Measurements from ENCODE around the gene PAWR. TPM values are rescaled to one million over a fixed set of nuclear protein-coding genes. Genes with fewer than 3 reads are reported as not detected.
"Not testable (repeated sequence)": the region's sequence is repeated elsewhere in the genome, so short reads cannot be mapped to it uniquely, and the experiment has no call there.

PAWR gene
- total RNA-seq, 1 donor from 2014 or later, result 55.9 TPM

DNA sequence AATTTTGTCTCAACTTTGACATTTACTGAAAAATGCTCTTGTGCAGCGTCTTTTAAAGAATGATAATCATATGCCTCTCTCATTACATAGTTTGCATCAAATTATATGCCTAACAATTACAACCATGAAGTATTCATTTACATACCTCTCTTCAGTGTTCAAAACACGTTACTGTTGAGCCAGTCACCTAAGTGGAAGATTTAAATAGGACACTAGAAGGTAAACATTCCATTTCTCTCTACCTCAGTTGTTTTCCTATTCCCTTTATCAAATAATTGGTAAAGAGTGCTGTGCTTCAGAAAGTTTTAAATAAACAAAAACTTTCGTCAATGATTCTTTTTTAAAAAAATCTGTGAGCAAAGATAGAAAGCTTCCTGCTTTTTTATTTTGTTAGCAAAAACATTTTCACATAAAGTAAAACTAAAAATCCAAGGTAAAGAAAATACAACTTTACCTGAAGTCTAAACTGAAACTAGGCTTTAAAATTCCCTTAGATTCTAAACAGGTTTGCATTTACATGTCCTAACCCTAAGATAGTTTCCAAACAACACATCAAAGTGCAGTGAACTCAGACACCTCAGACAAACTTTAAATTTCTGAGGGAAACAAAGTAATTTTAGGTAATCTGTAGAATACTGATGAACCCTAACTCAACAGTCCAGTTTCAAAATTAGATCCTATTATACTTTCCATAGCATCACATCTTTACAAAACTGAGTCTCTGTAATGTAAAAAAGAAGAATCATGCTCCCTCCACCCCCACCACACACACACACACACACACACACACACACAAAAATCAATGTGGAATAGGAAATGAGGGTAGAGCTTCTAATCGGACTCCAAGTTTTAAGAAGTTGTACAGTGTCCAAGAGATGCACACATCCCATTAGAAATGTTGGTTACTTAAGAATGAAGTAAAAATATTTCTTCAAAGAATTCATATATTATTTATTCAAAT is 46.2 kb downstream of the PAWR start:
- no peak for ATAC-seq

DNA sequence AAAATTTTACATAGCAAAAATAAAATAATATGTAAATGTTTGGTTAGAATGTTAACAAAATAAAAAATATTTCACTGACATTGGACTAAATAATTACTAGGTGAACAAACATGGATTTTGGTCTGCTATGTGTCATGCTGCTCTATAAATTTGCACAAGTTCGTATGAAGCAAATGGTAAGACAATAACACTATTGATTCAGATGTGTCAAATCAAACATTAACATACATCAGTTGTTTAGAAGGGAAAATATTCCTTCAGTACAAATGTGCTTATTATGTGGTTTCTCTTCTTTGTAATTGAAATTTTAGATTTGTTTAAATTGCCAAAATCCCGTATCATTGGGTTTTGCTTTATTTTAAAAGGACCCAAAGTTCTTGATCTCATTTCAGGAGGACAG is 46.9 kb downstream of the PAWR start:
- ATAC-seq, result no peak

DNA sequence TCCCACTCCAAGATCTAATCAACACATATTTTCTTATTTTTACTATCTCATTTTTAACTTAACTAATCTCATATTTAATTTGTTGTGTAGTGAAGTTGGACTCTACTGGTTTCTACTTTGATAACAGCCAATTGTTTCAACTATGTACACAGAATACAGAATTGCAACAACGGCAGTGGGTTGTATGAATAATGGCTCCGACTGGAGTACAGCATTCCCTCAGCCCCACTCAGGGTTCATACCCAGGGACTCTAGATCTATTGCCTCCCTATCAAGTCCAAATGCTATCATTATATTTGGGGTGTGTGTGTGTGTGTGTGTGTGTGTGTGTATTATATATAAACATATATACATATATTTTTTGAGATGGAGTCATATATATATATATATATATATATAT is 52.3 kb downstream of the PAWR start:
- ATAC-seq, result no peak

DNA sequence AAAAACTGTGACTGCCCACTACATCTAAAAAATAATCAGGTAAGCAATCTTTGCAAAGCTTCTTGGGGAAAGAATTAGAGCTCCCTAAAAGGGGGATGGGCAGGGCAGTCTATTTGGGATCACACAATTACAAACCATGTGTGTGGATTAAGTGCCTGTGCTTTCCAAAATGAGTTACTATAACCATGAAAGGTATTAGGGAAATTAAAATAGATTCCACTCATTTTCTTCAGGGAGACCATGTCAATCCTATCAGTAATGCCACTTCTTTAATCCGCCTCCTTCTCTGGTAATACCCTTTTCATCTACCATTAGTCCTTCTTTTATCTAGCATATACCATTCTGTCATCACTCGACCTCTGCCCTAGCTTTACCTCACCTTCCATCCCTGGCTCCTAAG is 53.7 kb downstream of the PAWR start:
- no peak for ATAC-seq

DNA sequence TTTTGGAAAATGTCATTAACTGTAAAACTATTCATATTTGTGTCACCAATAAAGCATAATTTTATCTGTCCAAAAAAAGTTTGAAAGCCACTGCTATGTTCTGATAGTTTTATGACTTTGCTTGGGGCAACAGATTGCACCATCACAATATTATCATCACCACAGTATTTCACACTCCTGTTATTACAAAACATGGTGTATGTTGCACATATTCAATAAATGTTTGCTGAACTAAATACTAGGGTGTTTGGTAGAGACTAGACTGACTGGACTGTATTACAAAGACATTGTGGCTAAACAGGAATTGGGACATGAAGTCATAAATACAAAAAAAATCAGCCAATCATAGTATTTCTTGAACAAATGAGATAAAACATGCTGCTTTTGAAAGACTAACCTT is 55.1 kb downstream of the PAWR start:
- ATAC-seq, result peak; percentile 92

DNA sequence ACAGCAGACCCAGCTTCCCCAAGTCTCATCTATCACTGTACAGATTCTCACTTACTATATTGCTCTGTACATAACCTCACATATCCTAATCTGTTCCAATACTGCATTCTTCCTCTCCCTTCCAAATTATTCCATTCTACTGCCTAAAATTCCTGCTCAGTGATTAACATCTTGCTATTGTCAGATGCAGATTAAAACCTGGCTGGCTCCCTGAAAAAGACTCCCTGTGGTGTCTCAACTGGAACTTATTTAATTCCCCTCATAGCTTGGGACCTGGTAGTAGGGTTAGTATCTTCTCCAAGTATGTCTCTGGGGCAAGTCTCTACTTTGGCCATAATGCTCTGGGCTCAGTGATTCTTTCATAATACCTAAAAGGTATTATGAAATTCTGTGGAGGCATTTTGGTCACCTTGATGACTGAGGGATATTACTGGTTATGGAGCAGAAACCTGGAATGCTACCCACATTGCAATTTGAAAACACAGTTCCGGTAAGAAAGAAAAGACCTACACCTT is 55.8 kb downstream of the PAWR start:
- ATAC-seq, result peak; percentile 79

DNA sequence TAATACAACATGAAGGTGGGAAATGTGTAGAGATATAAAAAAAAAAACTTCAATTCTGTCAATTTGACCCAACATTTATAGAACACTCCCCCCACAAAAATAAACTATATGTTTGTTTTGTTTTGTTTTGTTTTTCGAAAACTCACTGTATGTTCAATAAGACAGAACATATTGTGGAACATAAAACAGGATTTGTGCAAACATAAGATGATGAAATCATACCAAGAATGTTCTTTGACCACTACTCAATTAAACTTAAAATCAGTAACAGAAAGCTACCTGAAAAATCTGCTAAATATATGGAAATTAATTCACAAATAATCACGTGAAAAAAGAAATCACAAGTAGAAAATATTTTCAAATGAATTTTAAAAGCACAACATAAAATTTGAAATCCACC is 61.2 kb downstream of the PAWR start:
- ATAC-seq, result no peak

DNA sequence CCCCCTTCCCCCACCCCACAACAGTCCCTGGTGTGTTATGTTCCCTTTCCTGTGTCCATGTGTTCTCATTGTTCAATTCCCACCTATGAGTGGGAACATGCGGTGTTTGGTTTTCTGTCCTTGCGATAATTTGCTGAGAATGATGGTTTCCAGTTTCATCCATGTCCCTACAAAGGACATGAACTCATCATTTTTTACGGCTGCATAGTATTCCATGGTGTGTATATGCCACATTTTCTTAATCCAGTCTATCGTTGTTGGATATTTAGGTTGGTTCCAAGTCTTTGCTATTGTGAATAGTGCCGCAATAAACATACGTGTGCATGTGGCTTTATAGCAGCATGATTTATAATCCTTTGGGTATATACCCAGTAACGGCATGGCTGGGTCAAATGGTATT is 64.0 kb downstream of the PAWR start:
- not testable (repeated sequence) for ATAC-seq

DNA sequence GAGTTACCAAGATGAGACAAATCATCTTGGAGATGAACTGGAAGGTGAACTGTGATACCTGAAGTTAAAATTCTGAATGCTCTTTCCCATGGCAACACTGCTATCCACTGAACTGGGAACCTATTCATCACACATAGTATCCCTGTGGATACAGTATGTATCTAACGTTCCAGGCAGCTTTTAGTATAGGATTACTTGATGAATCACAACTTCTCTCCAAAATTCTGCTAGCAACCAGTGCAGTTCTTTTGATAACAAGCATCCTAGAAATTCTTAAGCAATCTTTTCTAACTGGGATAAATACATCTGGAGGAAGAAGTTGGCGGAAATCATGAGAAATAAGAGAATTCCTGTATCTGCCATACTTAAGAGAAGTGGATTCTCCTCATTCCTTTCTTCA is 66.4 kb downstream of the PAWR start:
- no peak for ATAC-seq

DNA sequence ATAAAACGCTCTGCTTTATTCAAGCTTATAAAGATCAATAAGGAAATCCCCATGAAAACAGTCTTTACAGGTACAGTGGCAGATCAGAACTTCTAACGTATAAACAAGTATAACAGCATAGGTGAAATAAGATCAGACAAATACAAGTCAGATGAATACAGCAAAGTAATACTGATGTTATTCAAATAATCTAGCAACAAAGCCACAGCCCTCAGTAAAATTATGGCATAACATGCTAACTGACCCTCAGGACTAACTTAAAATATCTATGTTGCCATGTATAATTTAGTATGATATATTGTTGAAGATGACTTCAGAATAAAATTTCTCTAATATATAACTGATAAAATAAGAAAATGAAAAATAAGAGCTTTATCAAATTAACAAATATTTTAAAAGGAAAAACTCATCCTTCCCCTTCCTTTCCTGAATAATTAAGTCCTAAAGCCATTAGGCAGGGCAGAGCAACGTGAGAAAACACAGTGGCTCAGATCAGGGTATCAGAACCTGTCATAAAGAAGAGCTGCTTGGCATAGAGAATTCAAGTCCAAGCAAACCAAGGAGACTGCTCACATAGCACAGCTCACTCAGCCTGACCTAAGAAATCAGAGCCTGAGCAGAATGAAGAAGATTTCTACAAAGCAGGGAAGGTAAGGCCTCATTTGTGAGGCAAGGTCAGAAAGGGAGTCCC is 70.7 kb downstream of the PAWR start:
- ATAC-seq, result no peak

DNA sequence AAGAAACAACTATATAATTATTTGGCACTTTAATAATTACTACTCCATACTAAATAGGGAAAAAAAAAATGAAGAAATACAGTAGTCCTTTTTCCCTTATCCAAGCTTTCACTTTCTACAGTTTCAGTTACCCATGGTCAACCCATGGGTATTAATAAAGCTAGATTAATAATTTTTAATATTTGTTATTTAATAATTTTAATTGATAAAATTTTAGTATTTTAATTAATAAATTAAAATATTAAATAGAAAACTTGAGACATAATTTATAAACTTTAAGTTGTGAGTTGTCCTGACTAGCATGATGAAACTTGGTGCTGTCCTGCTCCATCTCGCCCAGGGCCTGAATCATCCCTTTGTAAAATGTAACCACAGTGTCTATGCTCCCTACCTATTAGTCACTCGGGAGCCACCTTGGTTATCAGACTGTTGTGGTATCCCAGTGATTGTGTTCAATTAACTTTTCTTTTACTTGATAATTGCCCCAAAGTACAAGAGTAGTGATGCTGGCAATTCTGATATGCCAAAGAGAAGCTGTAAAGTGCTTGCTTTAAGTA is 71.8 kb downstream of the PAWR start:
- peak; percentile 86 for ATAC-seq

DNA sequence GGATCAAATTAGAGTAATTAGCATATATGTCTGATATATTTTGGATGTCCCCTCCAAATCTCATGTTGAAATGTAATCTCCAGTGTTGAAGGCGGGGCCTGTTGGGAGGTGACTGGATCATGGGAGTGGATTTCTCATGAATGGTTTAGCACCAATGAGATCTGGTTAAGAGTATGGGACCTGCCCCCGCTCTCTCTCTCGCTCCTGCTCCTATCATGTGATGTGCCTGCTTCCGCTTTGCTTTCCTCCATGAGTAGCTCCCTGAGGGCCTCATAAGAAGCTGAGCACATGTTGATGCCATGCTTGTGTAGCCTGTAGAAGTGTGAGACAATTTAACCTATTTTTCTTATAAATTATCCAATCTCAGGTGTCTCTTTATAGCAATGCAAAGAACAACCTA is 73.1 kb downstream of the PAWR start:
- ATAC-seq, result no peak

DNA sequence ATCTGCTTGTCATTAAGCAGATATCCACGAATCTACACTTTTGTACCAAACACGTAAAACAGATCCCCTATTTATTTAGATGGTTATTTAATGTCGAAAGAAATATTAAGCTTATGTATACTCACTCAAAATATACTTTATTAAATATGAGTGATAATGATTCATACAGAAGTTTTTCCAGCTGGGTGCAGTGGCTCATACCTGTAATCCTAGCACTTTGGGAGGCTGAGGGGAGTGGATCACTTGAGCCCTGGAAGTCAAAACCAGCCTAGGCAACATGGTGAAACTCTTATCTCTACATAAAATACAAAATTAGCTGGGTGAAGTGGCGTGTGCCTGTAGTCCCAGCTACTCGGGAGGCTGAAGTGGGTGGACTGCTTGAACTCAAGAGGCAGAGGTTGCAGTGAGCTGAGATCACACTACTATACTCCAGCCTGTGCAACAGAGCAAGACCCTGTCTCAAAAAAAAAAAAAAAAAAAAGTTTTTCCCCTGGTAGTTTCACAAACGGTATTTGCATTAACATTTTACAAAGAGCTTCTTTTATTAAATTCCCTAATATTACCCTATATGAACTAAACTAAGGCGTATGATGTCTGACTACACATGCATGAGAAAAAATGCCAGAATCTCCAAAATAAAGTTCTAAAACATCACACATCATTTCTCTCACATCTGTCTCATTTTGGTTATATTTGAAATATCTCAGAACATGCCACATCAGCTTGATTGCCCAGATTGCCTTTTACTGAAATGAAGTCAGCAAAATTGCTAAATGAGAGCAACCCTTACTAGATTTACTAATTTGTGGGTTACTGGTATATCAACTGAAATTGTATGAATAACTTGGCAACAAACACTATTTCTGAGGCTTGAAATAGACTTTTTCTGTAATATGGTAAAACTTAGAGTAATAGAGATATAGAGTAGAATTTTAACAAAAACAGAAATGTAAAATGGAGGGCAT is 74.9 kb downstream of the PAWR start:
- ATAC-seq, result peak; percentile 56

DNA sequence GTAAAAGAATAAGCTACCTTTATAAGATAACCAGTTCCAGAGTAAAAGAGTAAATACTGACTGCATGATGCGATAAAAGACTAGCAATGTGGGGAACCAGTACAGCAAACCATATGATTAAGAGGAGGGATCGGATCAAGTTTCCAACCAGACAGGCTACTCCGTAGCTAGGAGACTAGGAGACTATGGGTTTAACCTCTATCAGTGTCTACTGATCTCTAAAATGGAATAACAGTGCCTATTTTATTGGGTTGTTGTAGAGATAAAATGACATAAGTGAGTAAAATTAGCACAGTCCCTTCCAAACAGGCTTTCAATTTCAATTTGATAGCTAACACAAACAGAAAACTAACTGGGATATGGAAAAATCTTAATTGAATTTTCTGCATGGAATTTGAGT is 76.0 kb downstream of the PAWR start:
- no peak for ATAC-seq

DNA sequence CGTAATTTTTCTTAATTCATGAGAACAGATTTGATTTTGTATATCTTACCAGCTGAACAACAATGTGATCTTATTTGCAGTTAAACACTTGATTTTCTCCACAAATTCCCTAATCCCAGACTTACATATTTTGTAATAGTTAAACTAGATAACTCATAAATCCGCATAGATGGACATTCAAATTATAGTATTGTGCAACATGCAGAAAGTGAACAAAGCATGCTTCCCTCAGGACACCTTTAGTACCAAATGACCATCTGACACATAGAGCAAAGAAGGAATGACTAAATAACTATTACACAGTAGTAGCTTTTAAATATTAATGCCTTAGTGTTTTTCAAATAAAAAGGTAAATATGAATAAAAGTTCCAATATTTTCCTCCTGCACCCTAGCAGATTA is 88.9 kb downstream of the PAWR start:
- ATAC-seq, result no peak

DNA sequence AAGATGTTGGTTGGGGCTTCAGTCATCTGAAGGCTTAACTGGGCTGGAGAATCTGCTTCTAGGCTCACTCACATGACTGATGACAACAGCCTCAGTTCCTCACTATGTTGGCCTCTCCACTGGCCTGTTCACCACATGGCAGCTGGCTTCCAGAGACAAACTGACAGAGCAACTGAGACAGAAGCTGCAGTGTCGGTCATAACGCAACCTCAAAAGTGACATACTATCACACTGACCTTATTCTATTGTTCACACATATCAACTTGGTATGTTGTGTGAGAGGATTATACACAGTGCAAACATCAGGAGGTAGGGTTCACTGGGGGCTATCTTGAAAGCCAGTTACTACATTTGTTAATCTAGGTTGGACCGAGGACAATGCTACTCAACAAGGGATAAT is 92.9 kb downstream of the PAWR start:
- ATAC-seq, result no peak

DNA sequence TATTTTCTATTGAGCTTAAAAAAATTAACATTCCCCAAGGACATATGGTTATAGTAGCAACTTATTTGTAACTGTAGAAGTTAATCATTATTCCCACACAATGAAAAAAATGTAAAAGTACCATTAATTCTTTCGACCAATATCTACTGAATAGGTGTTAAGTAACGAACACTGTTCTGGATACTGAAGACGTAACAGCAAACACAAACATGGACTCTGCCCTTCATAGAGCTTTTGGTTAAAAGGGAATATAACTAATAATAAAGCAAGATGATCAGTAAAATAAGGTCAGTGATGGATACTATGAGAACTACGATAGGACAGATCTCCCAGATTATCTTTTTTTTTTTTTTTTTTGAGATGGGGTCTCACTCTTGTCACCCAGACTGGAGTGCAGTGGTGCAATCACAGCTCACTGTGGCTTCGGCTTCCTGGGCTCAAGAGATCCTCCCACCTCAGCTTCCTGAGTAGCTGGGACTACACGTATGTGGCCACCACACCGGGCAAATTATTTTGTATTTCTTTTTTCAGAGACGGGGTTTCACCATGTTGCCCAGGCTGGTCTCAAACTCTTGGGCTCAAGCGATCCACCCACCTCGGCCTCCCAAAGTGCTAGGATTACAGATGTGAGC is 93.9 kb downstream of the PAWR start:
- no peak for ATAC-seq

DNA sequence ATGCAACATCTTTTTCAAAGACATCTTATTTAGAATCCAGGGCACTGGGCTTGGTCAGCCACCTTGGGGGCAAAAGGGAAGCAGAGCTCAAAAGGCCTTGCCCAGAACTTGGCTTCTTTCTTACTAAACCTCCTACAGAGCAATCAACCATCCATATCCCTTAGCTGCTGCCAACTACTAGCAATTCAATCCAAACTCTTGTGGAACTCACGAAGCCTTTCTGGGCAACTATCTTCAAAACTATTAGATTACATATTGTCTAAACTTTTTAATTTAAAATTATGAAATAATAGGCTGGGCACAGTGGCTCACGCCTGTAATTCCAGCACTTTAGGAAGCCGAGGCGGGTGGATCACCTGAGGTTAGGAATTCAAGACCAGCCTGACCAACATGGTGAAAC is 95.5 kb downstream of the PAWR start:
- no peak for ATAC-seq

DNA sequence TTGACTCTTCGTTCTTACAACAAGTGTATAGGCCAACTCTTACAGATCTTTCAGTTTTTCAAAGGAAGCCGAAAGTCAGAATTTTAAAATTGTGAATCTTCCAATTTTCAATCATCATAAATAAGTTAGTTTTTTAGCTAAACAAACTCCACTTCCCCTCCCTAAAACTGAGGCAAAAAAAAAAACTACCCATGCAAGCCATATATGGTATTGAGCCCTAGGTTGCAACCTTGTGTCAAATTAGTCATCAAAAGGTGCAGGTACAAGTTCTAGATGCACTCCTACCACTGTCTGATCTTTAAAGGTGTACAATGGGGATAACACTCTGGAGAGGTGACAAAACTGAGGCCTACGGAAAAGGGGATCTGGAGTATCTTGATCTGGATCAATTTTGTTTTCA is 97.9 kb downstream of the PAWR start:
- ATAC-seq, result no peak

DNA sequence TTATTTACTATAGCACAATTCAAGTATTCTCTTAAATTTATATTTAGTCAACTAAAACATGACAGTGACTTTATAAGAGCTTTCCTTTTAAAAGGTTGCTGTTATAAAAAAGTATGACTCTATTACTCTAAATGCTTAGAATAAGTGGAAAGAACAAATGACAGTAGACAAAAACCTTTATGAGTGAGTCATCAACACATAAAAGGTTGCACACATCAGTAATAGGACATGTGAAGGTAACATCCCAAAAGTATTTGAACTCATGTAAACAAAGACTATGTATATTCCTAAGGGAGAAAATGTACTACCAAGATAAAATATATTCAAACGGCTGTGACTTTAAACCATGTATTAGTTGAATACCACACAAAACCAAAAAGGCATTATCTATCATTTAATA is 98.8 kb downstream of the PAWR start:
- no peak for ATAC-seq

DNA sequence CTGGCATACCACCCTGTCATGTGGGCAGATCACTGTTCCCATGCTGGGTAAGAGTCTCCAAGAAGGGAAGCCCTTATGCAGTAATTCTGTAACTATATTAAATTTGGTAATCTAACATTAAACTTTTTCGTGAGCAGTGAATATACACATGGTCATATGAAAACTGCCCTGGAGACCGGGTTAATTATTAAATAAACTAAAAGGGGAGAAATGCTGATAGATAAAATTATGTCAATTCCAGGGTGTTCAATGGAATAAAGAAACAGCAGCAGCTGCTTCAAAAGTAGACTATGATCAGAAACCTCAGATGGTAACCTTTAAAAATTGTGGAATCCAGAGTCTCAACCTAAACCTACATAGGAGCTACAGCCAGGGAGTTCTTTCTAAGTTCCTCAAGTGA is 100.0 kb downstream of the PAWR start:
- no peak for ATAC-seq

DNA sequence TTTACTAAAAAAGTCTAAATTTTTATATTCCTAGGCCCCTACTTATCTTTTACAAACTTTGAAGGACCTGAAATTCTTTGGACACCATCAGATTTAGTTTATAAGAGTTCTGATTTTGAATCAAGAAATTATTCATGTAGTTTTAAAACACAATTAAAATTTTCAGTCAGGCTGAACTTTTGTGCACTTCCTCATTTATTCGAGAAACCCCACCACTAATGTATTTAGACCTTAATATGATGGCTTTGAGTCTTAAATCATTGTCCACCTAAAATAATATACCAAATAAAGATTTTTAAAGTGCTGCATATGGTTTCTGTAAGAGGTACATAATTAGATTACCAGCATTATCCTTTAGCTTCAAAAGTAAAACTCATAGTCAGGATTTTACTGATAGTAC is 103.4 kb downstream of the PAWR start:
- no peak for ATAC-seq

Measured in esophagus mucosa (tissue), 1 donor.